Thoracic aorta (tissue), 2 donors: ENCODE measurements around the gene KIAA1671. TPM values are rescaled to one million over a fixed set of nuclear protein-coding genes. Genes with fewer than 3 reads are reported as not detected.

Experiments used
- ATAC-seq: fragments of 150-250 bp; one replicate; pipeline ENCODE4 v1.8.0; 2017; ENCODE audit warnings: low read depth; ENCODE audit not compliant: insufficient number of reproducible peaks, low FRiP score
- DNase-seq: peaks from one replicate; pipeline ENCODE4 v3.0.0-alpha.2; 2020; ENCODE audit warnings: low spot score
- H3K27ac ChIP-seq, 2 donors: fragments of 200-600 bp; sonication (generic); 1 replicate in 1 of 2; 2 replicates in 1 of 2; pipeline ENCODE4 v1.5.1; 2016; ENCODE audit warnings: mild to moderate bottlenecking in 2 of 2, moderate library complexity in 2 of 2
- H3K27me3 ChIP-seq: fragments of 200-600 bp; sonication (generic); replicated peaks from 2 replicates; pipeline ENCODE4 v1.6.0; 2016; ENCODE audit warnings: mild to moderate bottlenecking; ENCODE audit not compliant: insufficient read depth
- H3K36me3 ChIP-seq: fragments of 200-600 bp; sonication (generic); one replicate; pipeline ENCODE4 v1.5.1; 2016
- H3K4me1 ChIP-seq, 2 donors: fragments of 200-600 bp; sonication (generic); 1 replicate in 1 of 2; 2 replicates in 1 of 2; pipeline versions ENCODE4 v1.5.1 to v1.6.0; 2016; ENCODE audit warnings: low read depth in 2 of 2, mild to moderate bottlenecking in 1 of 2; ENCODE audit not compliant: control insufficient read depth in 1 of 2
- H3K4me3 ChIP-seq: fragments of 200-600 bp; sonication (generic); 2 replicates; pipeline ENCODE4 v1.5.1; 2016; ENCODE audit warnings: mild to moderate bottlenecking
- H3K9me3 ChIP-seq: fragments of 200-600 bp; sonication (generic); 2 replicates; pipeline ENCODE4 v1.5.1; 2016
- total RNA-seq, 2 donors: library from RNA; depleted of rRNA; stranded (reverse); fragments of >200 nt; gene quantifications; one replicate each; pipeline versions ENCODE4 v1.1.0 to v1.2.3, GENCODE V29; 2016
- TF ChIP-seq, protein P1 (sequence below): fragments of 200-600 bp; sonication (generic); IDR thresholded peaks from one replicate; pipeline ENCODE4 v1.5.1; 2019; ENCODE audit warnings: antibody characterized with exemption

Gene KIAA1671
- total RNA-seq, 2 donors from 2014 or later, result 57.8 to 86.8 TPM

DNA sequence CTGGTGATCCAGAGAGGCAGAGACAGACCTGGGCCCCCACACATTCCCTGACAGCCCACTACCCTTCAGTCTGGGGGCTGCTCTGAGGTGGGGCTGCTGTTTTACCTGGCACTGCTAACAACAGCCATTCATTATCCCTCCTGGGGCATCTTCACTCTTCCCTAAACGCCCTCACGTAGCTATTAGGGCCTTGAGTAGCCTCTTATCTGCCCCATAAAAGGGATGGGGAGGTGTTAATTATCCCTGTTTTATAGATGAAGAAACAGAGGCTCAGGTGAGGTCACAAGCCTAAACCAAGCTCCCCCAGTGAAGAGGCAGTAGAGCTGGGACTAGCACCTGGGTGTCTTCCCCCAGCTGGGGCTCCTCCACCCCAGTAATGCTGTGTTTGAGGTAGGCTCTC lies 79.5 kb downstream of the KIAA1671 start:
- no peak overlapping the region for H3K27ac ChIP-seq
- TF ChIP-seq, protein P1, sequence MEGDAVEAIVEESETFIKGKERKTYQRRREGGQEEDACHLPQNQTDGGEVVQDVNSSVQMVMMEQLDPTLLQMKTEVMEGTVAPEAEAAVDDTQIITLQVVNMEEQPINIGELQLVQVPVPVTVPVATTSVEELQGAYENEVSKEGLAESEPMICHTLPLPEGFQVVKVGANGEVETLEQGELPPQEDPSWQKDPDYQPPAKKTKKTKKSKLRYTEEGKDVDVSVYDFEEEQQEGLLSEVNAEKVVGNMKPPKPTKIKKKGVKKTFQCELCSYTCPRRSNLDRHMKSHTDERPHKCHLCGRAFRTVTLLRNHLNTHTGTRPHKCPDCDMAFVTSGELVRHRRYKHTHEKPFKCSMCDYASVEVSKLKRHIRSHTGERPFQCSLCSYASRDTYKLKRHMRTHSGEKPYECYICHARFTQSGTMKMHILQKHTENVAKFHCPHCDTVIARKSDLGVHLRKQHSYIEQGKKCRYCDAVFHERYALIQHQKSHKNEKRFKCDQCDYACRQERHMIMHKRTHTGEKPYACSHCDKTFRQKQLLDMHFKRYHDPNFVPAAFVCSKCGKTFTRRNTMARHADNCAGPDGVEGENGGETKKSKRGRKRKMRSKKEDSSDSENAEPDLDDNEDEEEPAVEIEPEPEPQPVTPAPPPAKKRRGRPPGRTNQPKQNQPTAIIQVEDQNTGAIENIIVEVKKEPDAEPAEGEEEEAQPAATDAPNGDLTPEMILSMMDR, result no peak
- no peak for ATAC-seq

DNA sequence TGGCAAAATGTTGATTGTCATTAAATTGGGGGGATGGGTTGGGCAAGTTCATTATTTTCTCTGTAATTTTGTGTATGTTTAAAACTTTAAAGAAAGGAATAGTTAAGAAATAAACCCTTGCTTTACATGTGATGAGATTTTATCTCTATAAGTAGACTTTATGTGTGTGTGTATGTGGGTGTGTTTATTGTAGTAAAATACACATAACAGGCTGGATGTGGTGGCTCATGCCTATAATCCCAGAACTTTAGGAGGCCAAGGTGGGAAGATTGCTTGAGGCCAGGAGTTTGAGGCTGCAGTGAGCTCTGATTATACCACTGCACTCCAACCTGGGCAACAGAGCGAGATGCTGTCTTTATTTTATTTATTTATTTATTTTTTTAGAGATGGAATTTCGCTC lies 83.2 kb downstream of the KIAA1671 start:
- TF ChIP-seq, protein P1, result no peak
- H3K36me3 ChIP-seq, result no peaks in the 10 kb centered on the region
- DNase-seq, result no peak

More for the DNA sequence above, 79.5 kb downstream of the KIAA1671 start:
- no peaks in the 10 kb centered on the region for H3K4me1 ChIP-seq
- H3K36me3 ChIP-seq, result no peaks in the 10 kb centered on the region
- H3K27me3 ChIP-seq, result no peaks in the 10 kb centered on the region
- DNase-seq, result no peak
- H3K9me3 ChIP-seq, result no peaks in the 10 kb centered on the region
- no peak overlapping the region for H3K4me3 ChIP-seq

DNA sequence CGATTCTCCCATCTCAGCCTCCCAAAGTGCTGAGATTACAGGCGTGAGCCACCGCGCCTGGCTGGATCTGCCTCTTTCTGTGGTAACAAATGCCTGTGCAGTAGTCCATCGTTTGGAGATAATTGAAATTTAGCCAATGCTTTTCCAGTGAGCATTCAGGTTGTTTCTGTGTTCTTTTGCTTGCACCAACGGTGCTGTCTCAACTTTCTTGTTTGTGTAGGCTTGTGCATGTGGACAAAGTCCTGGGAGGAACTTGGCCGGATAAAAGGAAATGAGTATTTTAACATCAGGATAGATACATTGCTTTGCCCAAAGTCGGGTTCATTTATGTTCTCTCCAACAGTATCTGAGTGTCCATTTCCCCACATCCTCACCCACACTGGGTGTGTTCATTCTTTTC lies 85.7 kb downstream of the KIAA1671 start:
- H3K27me3 ChIP-seq, result no peaks in the 10 kb centered on the region
- H3K36me3 ChIP-seq, result no peaks in the 10 kb centered on the region
- no peak for ATAC-seq
- no peaks in the 10 kb centered on the region for H3K4me1 ChIP-seq
- DNase-seq, result no peak
- TF ChIP-seq, protein P1, result no peak
- no peak overlapping the region for H3K27ac ChIP-seq
- H3K4me3 ChIP-seq, result no peak overlapping the region
- H3K9me3 ChIP-seq, result no peaks in the 10 kb centered on the region

More for the DNA sequence above, 83.2 kb downstream of the KIAA1671 start:
- no peaks in the 10 kb centered on the region for H3K9me3 ChIP-seq
- no peak overlapping the region for H3K27ac ChIP-seq
- no peak for ATAC-seq
- no peak overlapping the region for H3K4me3 ChIP-seq
- H3K4me1 ChIP-seq, result no peaks in the 10 kb centered on the region
- no peaks in the 10 kb centered on the region for H3K27me3 ChIP-seq

DNA sequence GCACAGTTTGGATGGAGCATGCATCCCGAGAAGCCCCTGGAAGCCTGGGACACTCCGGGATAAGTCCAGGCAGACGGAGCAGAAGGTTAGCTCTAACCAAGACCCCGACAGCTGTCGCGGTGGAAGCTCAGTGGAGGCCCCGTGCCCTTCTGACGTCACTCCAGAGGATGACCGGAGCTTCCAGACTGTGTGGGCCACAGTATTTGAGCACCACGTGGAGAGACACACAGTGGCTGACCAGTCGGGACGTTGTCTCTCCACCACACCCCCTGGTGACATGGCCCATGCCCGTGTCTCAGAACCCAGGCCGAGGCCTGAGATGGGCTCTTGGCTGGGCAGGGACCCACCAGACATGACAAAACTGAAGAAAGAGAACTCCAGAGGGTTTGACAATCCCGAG lies 86.3 kb downstream of the KIAA1671 start:
- Histone ChIP-seq H3K4me1 (no peaks in the 10 kb centered on the region), H3K4me3 (no peak overlapping the region), H3K9me3 (no peaks in the 10 kb centered on the region), H3K27me3 (no peaks in the 10 kb centered on the region), H3K27ac (no peak overlapping the region), H3K36me3 (no peaks in the 10 kb centered on the region)
- ATAC-seq, result no peak
- TF ChIP-seq, protein P1, result no peak
- DNase-seq, result no peak

DNA sequence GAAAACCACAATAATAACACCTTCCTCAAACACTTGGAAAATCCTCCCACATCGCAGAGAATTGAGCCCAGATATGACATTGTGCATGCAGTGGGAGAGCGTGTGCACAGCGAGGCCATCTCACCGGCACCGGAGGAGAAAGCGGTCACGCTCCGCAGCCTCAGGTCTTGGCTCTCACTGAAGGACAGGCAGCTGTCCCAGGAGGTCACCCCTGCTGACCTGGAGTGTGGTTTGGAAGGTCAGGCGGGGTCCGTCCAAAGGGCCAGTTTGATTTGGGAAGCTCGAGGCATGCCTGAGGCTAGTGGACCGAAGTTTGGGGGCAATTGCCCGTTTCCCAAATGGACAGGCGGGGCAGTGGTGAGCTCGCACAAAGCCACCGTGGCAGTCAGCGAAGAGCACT lies 86.7 kb downstream of the KIAA1671 start:
- no peaks in the 10 kb centered on the region for H3K36me3 ChIP-seq
- DNase-seq, result no peak
- no peaks in the 10 kb centered on the region for H3K27me3 ChIP-seq
- no peak overlapping the region for H3K27ac ChIP-seq
- no peak for ATAC-seq
- H3K9me3 ChIP-seq, result no peaks in the 10 kb centered on the region
- TF ChIP-seq, protein P1, result no peak
- H3K4me1 ChIP-seq, result no peaks in the 10 kb centered on the region
- no peak overlapping the region for H3K4me3 ChIP-seq
